ENCODE measurements around the gene KSR2. TPM values are rescaled to one million over a fixed set of nuclear protein-coding genes. Genes with fewer than 3 reads are reported as not detected.

The KSR2 gene
- total and polyA plus RNA-seq, 2 donors = 0.02 to 0.09 TPM

DNA sequence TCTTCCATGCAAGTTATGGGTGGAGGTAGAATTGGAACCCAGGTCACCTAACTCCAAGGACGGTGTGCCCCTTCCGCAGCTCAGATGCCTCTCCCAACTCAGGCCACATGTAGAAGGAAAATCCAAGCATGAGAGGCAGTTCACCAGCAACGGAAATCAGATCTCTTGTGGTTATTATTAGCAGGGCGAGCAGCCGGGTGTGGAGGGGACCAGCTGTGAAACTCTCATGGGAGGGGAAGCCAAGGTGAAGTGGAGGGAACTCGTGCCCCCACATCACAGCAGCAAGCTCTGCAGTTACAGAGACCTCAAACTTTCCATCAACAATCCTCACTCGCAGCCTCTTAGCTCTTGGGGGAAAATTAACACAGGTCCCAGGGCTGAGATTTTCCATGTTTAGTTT lies 79.7 kb downstream of the KSR2 start:
- Histone ChIP-seq H3K27ac (ENCODE audit: low read depth in 1 of 2, low read length in 1 of 2) (no peak overlapping the region), H3K4me1 (ENCODE audit: control insufficient read depth in 2 of 2, insufficient read depth in 2 of 2, low read length in 2 of 2) (no peaks in the 10 kb centered on the region), H3K27me3 (ENCODE audit: control insufficient read depth in 2 of 2, insufficient read depth in 1 of 2, low read length in 1 of 2) (no peaks in the 10 kb centered on the region), H3K9me3 (ENCODE audit: control insufficient read depth in 2 of 2, insufficient read depth in 1 of 2, low read length in 1 of 2) (no peaks in the 10 kb centered on the region), H3K4me3 (ENCODE audit: low read length in 2 of 2) (no peak overlapping the region), H3K36me3 (ENCODE audit: control insufficient read depth in 2 of 2, insufficient read depth in 2 of 2, low read length in 1 of 2) (no peaks in the 10 kb centered on the region)
- no peak for DNase-seq (ENCODE audit: low read depth in 6 of 9, low spot score in 9 of 9)
- 85% methylated on average over 7 of the region's 7 CpGs for WGBS

- Histone ChIP-seq H3K36me3 (ENCODE audit: control insufficient read depth in 2 of 2, insufficient read depth in 2 of 2, low read length in 1 of 2) (no peaks in the 10 kb centered on the region), H3K27me3 (ENCODE audit: control insufficient read depth in 2 of 2, insufficient read depth in 1 of 2, low read length in 1 of 2) (no peaks in the 10 kb centered on the region), H3K27ac (ENCODE audit: low read depth in 1 of 2, low read length in 1 of 2) (no peak overlapping the region), H3K4me1 (ENCODE audit: control insufficient read depth in 2 of 2, insufficient read depth in 2 of 2, low read length in 2 of 2) (no peaks in the 10 kb centered on the region), H3K4me3 (ENCODE audit: low read length in 2 of 2) (no peak overlapping the region), H3K9me3 (ENCODE audit: control insufficient read depth in 2 of 2, insufficient read depth in 1 of 2, low read length in 1 of 2) (no peaks in the 10 kb centered on the region)
- DNase-seq (ENCODE audit: low read depth in 6 of 9, low spot score in 9 of 9) = no peak
- WGBS = 99% methylated on average over 3 of the region's 3 CpGs
Measured at GRCh38 chr12:117885211-117885610, 83.6 kb downstream of the KSR2 start.

DNA sequence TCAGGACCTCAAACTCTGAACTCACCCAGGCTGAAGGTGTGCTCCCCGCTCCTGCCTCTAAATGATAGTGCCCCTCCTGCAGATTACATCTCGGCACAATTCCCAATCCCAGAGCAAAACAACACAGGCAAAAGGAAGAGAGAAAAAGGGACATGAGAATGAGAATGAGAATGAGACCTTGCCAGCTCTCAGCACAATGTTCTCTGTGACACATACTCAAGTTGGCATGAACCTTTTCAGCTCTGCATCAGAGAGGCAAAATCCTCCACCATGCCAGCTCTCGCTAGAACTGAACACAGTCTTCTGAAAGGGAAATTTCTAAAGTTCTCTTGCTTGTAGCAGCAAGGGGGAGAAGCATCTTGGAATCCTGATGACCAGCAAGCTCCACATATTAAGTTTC lies 84.6 kb downstream of the KSR2 start:
- WGBS = 83% methylated on average over 3 of the region's 3 CpGs
- DNase-seq (ENCODE audit: low read depth in 6 of 9, low spot score in 9 of 9) = no peak
- H3K4me3 ChIP-seq (ENCODE audit: low read length in 2 of 2) = no peak overlapping the region

DNA sequence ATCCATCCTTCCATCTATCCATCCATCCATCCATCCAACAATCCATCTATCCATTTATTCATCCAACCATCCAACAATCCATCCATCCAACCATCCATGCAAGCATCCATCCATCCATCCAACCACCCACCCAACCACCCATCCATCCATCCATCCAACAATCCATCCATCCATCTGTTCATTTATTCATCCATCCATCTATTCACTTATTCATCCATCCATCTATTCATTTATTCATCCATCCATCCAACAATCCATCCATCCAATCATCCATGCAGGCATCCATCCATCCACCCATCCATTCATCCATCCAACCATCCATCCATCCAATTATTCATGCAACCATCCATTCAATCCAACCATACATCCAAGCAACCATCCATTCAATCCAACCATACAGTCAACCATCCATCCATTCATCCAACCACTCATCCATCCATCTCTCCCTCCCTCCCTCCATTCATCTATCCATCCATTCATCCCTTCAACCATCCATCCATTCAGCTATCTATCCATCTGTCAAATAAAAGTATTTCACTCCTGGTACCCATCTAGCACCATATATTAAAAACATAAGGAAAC lies 86.1 kb downstream of the KSR2 start:
- Histone ChIP-seq H3K4me1 (ENCODE audit: control insufficient read depth in 2 of 2, insufficient read depth in 2 of 2, low read length in 2 of 2) (no peaks in the 10 kb centered on the region), H3K27ac (ENCODE audit: low read depth in 1 of 2, low read length in 1 of 2) (no peak overlapping the region), H3K9me3 (ENCODE audit: control insufficient read depth in 2 of 2, insufficient read depth in 1 of 2, low read length in 1 of 2) (no peaks in the 10 kb centered on the region), H3K4me3 (ENCODE audit: low read length in 2 of 2) (no peak overlapping the region), H3K36me3 (ENCODE audit: control insufficient read depth in 2 of 2, insufficient read depth in 2 of 2, low read length in 1 of 2) (no peaks in the 10 kb centered on the region), H3K27me3 (ENCODE audit: control insufficient read depth in 2 of 2, insufficient read depth in 1 of 2, low read length in 1 of 2) (peaks cover 0 to 6% of the 10 kb centered on the region in 2 donors)
- DNase-seq (ENCODE audit: low read depth in 6 of 9, low spot score in 9 of 9) = no peak

More for the DNA sequence above, 84.6 kb downstream of the KSR2 start:
- H3K27me3 ChIP-seq (ENCODE audit: control insufficient read depth in 2 of 2, insufficient read depth in 1 of 2, low read length in 1 of 2) = no peaks in the 10 kb centered on the region
- H3K4me1 ChIP-seq (ENCODE audit: control insufficient read depth in 2 of 2, insufficient read depth in 2 of 2, low read length in 2 of 2) = no peaks in the 10 kb centered on the region
- no peak overlapping the region for H3K27ac ChIP-seq (ENCODE audit: low read depth in 1 of 2, low read length in 1 of 2)
- no peaks in the 10 kb centered on the region for H3K9me3 ChIP-seq (ENCODE audit: control insufficient read depth in 2 of 2, insufficient read depth in 1 of 2, low read length in 1 of 2)
- H3K36me3 ChIP-seq (ENCODE audit: control insufficient read depth in 2 of 2, insufficient read depth in 2 of 2, low read length in 1 of 2) = no peaks in the 10 kb centered on the region

DNA sequence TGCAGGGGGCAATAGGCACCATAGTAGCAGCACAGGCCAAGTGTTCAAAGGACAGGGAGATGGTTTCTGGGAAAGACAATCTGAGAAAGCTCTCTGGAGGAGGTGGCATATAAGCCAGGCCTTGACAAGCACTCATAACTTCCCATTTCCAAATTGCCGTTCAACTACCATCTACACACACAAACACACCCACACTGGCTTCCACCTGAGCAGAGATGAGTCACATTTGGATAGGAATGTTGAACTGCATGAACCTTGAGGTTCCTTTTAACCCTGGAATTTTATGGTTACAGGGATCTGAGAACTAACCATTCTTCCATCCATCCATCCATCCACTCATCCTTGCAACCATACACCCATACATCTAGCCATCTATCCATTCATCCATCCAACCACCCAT lies 86.6 kb downstream of the KSR2 start:
- Histone ChIP-seq H3K4me3 (ENCODE audit: low read length in 2 of 2) (no peak overlapping the region), H3K4me1 (ENCODE audit: control insufficient read depth in 2 of 2, insufficient read depth in 2 of 2, low read length in 2 of 2) (no peaks in the 10 kb centered on the region), H3K27ac (ENCODE audit: low read depth in 1 of 2, low read length in 1 of 2) (no peak overlapping the region), H3K36me3 (ENCODE audit: control insufficient read depth in 2 of 2, insufficient read depth in 2 of 2, low read length in 1 of 2) (no peaks in the 10 kb centered on the region), H3K9me3 (ENCODE audit: control insufficient read depth in 2 of 2, insufficient read depth in 1 of 2, low read length in 1 of 2) (no peaks in the 10 kb centered on the region), H3K27me3 (ENCODE audit: control insufficient read depth in 2 of 2, insufficient read depth in 1 of 2, low read length in 1 of 2) (peaks cover 0 to 8% of the 10 kb centered on the region in 2 donors)
- 93% methylated on average over 1 of the region's 1 CpG for WGBS
- DNase-seq (ENCODE audit: low read depth in 6 of 9, low spot score in 9 of 9) = no peak

DNA sequence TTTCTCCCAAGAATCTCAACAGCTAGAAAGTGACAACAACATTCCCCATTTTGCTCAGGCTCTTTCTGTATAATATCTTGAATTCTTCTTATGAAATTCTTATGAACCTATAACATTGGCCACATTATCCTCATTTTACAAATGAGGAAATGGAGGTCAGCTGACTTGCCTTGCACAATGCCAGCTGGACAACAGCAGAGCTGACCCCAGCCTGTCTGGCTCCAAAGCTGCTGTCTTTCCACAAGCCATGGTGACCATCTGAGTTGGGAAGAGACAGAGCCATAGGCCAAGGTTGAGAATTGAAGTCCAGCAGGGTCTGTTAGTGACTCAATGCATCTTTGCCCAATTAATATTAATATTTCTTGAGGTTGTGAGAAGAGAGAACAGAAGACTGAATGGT lies 87.3 kb downstream of the KSR2 start:
- Histone ChIP-seq H3K9me3 (ENCODE audit: control insufficient read depth in 2 of 2, insufficient read depth in 1 of 2, low read length in 1 of 2) (no peaks in the 10 kb centered on the region), H3K4me3 (ENCODE audit: low read length in 2 of 2) (no peak overlapping the region), H3K4me1 (ENCODE audit: control insufficient read depth in 2 of 2, insufficient read depth in 2 of 2, low read length in 2 of 2) (no peaks in the 10 kb centered on the region), H3K36me3 (ENCODE audit: control insufficient read depth in 2 of 2, insufficient read depth in 2 of 2, low read length in 1 of 2) (no peaks in the 10 kb centered on the region), H3K27me3 (ENCODE audit: control insufficient read depth in 2 of 2, insufficient read depth in 1 of 2, low read length in 1 of 2) (peaks cover 0 to 8% of the 10 kb centered on the region in 2 donors), H3K27ac (ENCODE audit: low read depth in 1 of 2, low read length in 1 of 2) (no peak overlapping the region)
- no peak for DNase-seq (ENCODE audit: low read depth in 6 of 9, low spot score in 9 of 9)

DNA sequence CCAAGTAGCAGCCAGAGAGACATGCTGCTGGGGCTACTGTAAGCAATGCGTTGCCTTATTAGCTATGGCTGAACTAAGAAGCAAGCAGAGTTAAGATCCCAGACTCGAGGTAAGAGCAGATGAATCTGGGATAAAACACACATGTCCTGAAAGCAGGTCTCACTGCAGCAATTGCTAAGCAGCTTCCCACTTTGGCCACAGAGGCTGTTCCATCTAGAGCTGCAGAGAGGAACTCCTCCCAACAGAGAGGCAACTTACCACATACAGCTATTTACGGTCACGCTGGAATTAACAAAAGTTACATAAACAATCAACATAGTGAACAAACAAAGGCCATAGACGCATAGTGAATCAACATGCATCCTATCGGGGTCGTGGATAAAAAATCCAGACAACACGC lies 90.2 kb downstream of the KSR2 start:
- no peak overlapping the region for H3K4me3 ChIP-seq (ENCODE audit: low read length in 2 of 2)
- no peaks in the 10 kb centered on the region for H3K9me3 ChIP-seq (ENCODE audit: control insufficient read depth in 2 of 2, insufficient read depth in 1 of 2, low read length in 1 of 2)
- peaks cover 4 to 22% of the 10 kb centered on the region in 2 donors for H3K27me3 ChIP-seq (ENCODE audit: control insufficient read depth in 2 of 2, insufficient read depth in 1 of 2, low read length in 1 of 2)
- no peak for DNase-seq (ENCODE audit: low read depth in 6 of 9, low spot score in 9 of 9)
- no peaks in the 10 kb centered on the region for H3K4me1 ChIP-seq (ENCODE audit: control insufficient read depth in 2 of 2, insufficient read depth in 2 of 2, low read length in 2 of 2)
- no peak overlapping the region for H3K27ac ChIP-seq (ENCODE audit: low read depth in 1 of 2, low read length in 1 of 2)
- H3K36me3 ChIP-seq (ENCODE audit: control insufficient read depth in 2 of 2, insufficient read depth in 2 of 2, low read length in 1 of 2) = no peaks in the 10 kb centered on the region
- 59% methylated on average over 8 of the region's 8 CpGs for WGBS

DNA sequence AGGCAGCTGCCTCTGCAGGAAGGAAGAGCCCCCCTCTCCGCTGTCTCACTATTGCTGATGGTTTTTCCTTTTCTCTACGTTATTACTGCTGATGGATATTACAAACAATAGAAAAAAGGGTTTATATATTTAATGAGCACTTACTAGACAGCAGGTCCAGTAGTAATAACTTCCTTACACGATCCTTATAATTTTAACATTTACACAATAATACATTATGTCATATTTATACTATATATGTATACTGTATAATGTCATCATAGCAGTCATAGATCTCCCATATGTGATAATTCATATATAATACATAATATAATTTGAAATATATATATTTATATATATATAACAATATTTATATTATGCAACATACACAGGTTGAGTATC lies 92.4 kb downstream of the KSR2 start:
- WGBS = 44% methylated on average over 3 of the region's 3 CpGs
- H3K27me3 ChIP-seq (ENCODE audit: control insufficient read depth in 2 of 2, insufficient read depth in 1 of 2, low read length in 1 of 2) = peaks cover 4 to 22% of the 10 kb centered on the region in 2 donors
- no peak for DNase-seq (ENCODE audit: low read depth in 6 of 9, low spot score in 9 of 9)

DNA sequence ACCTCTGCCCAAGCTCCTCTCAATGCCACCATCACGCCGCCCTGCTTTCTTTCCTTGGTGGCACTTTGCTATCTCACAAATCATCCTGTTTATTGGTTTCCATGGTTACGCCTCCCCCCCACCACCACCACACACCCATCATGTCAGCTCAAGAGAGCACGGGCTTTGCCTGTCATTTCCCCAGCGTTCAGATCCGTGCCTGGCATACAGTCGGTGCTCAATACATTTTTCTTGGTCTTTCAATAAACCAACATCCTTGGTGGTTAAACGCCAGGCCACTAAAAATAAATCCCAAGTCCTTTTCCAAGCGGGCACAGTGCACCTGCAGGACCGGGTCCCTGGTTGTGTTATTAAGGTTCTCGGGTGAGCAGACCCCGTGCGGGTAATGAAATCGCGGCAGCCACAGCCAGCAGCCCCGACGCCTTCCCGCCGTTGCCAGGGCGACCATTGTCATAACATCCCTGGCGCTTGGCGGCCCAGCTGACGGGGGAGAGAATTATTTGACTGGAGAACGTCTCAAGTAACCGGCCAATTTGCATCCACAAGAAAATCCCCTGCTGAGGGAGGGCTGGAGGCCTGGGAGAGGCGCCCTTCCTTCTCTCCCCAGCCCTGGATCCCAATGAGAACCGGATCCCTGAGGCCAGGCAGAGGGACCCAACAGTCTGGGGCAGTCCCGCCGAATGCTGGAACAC lies 92.9 kb downstream of the KSR2 start:
- Histone ChIP-seq H3K4me3 (ENCODE audit: low read length in 2 of 2) (no peak overlapping the region), H3K4me1 (ENCODE audit: control insufficient read depth in 2 of 2, insufficient read depth in 2 of 2, low read length in 2 of 2) (no peaks in the 10 kb centered on the region), H3K9me3 (ENCODE audit: control insufficient read depth in 2 of 2, insufficient read depth in 1 of 2, low read length in 1 of 2) (no peaks in the 10 kb centered on the region), H3K27me3 (ENCODE audit: control insufficient read depth in 2 of 2, insufficient read depth in 1 of 2, low read length in 1 of 2) (peaks cover 4 to 22% of the 10 kb centered on the region in 2 donors), H3K27ac (ENCODE audit: low read depth in 1 of 2, low read length in 1 of 2) (no peak overlapping the region), H3K36me3 (ENCODE audit: control insufficient read depth in 2 of 2, insufficient read depth in 2 of 2, low read length in 1 of 2) (no peaks in the 10 kb centered on the region)
- peak in 1 of 9 donors; percentile 16 for DNase-seq (ENCODE audit: low read depth in 6 of 9, low spot score in 9 of 9)
- WGBS = 18% methylated on average over 29 of the region's 29 CpGs

More for the DNA sequence above, 92.4 kb downstream of the KSR2 start:
- Histone ChIP-seq H3K36me3 (ENCODE audit: control insufficient read depth in 2 of 2, insufficient read depth in 2 of 2, low read length in 1 of 2) (no peaks in the 10 kb centered on the region), H3K27ac (ENCODE audit: low read depth in 1 of 2, low read length in 1 of 2) (no peak overlapping the region), H3K4me3 (ENCODE audit: low read length in 2 of 2) (no peak overlapping the region), H3K4me1 (ENCODE audit: control insufficient read depth in 2 of 2, insufficient read depth in 2 of 2, low read length in 2 of 2) (no peaks in the 10 kb centered on the region), H3K9me3 (ENCODE audit: control insufficient read depth in 2 of 2, insufficient read depth in 1 of 2, low read length in 1 of 2) (no peaks in the 10 kb centered on the region)
